OCI-LY3 (cell line): ENCODE measurements around the gene UBE2E2.

Source experiments
- H2AFZ ChIP-seq: fragments of 200-600, 300-600 bp; shearing (Covaris generic); 2 replicates; pipeline ENCODE4 v1.6.0; 2014; ENCODE audit warnings: antibody characterized with exemption, low read depth, low read length
- H3K27ac ChIP-seq: fragments of 200-600, 300-600 bp; sonication (generic); 2 replicates; pipeline ENCODE4 v1.5.1; 2014; ENCODE audit warnings: mild to moderate bottlenecking, low read length, moderate library complexity, mixed read lengths
- H3K27me3 ChIP-seq: fragments of 200-600, 300-600 bp; sonication (generic); 2 replicates; pipeline ENCODE4 v1.6.1; 2014; ENCODE audit warnings: low read depth, low read length, mixed read lengths
- H3K36me3 ChIP-seq: fragments of 200-600, 300-600 bp; sonication (generic); replicated peaks from 2 replicates; pipeline ENCODE3; 2014; ENCODE audit warnings: low read depth, low read length, mixed read lengths
- H3K4me1 ChIP-seq: fragments of 300-600, 200-600 bp; sonication (generic); 2 replicates; pipeline ENCODE4 v1.6.1; 2014; ENCODE audit warnings: low read length, mixed read lengths
- H3K4me2 ChIP-seq: fragments of 200-600, 300-600 bp; sonication (generic); 2 replicates; pipeline ENCODE4 v1.6.1; 2014; ENCODE audit warnings: low read length, mixed read lengths
- H3K4me3 ChIP-seq: fragments of 300-600, 200-600 bp; sonication (generic); 2 replicates; pipeline ENCODE4 v1.5.1; 2014; ENCODE audit warnings: antibody characterized with exemption, mild to moderate bottlenecking, low read length, moderate library complexity
- H3K79me2 ChIP-seq: fragments of 300-600, 200-600 bp; shearing (Covaris generic); 2 replicates; pipeline ENCODE4 v1.6.1; 2014; ENCODE audit warnings: mild to moderate bottlenecking, low read length, mixed read lengths
- H3K9ac ChIP-seq: fragments of 300-600, 200-600 bp; shearing (Covaris generic); 2 replicates; pipeline ENCODE4 v1.6.0; 2014; ENCODE audit warnings: mild to moderate bottlenecking, low read length, moderate library complexity
- H3K9me3 ChIP-seq: fragments of 200-600, 300-600 bp; shearing (Covaris generic); 2 replicates; pipeline ENCODE4 v1.6.1; 2014; ENCODE audit warnings: low read length, mixed read lengths; ENCODE audit not compliant: insufficient read depth
- H4K20me1 ChIP-seq: fragments of 200-600, 300-600 bp; sonication (generic); 2 replicates; pipeline ENCODE4 v1.6.1; 2016; ENCODE audit warnings: low read length, mixed read lengths; ENCODE audit not compliant: insufficient read depth
- CTCF ChIP-seq: fragments of 200-600, 300-600 bp; sonication (generic); IDR thresholded peaks from 2 replicates; pipeline ENCODE4 v1.5.1; 2014; ENCODE audit warnings: antibody characterized with exemption, low read length, low read depth
- EZH2phosphoT487 ChIP-seq: fragments of 200-600 bp; shearing (Covaris generic); IDR thresholded peaks from 2 replicates; pipeline ENCODE4 v1.6.1; 2018; ENCODE audit warnings: antibody characterized with exemption, mixed run types, low read depth

The UBE2E2 gene

GRCh38 chr3:23493889-23494288, 290.8 kb downstream of the UBE2E2 start:
- Histone ChIP-seq H2AFZ (no peak overlapping the region), H3K4me3 (no peak overlapping the region), H3K27ac (no peak overlapping the region), H3K36me3 (no peaks in the 10 kb centered on the region), H3K4me2 (no peak overlapping the region), H4K20me1 (peaks cover 3% of the 10 kb centered on the region; the same call in 1 of the 2 replicates), H3K27me3 (no peaks in the 10 kb centered on the region), H3K9ac (no peak overlapping the region), H3K4me1 (peaks cover 4% of the 10 kb centered on the region), H3K79me2 (0 out of 2 replicates have a peak, but pooled peaks cover 3% of the 10 kb centered on the region), H3K9me3 (no peaks in the 10 kb centered on the region)
- no peak for TF ChIP-seq CTCF
- no peak for TF ChIP-seq EZH2phosphoT487

- Histone ChIP-seq H4K20me1 (peaks cover 3% of the 10 kb centered on the region; the same call in 1 of the 2 replicates), H3K9me3 (no peaks in the 10 kb centered on the region), H3K36me3 (no peaks in the 10 kb centered on the region), H2AFZ (no peak overlapping the region), H3K27ac (no peak overlapping the region), H3K79me2 (0 out of 2 replicates have a peak, but pooled peaks cover 3% of the 10 kb centered on the region), H3K9ac (no peak overlapping the region), H3K4me1 (peaks cover 4% of the 10 kb centered on the region), H3K27me3 (no peaks in the 10 kb centered on the region), H3K4me2 (no peak overlapping the region), H3K4me3 (no peak overlapping the region)
- TF ChIP-seq EZH2phosphoT487 (no peak), CTCF (no peak)
Observed at GRCh38 chr3:23494967-23495366, 291.8 kb downstream of the UBE2E2 start.

GRCh38 chr3:23495507-23495906, 292.4 kb downstream of the UBE2E2 start:
- no peaks in the 10 kb centered on the region for H3K9me3 ChIP-seq
- peaks cover 4% of the 10 kb centered on the region for H3K4me1 ChIP-seq
- TF ChIP-seq EZH2phosphoT487 (no peak), CTCF (no peak)
- H3K27me3 ChIP-seq: no peaks in the 10 kb centered on the region
- H3K9ac ChIP-seq: no peak overlapping the region
- peaks cover 3% of the 10 kb centered on the region; the same call in 1 of the 2 replicates for H4K20me1 ChIP-seq
- 0 out of 2 replicates have a peak, but pooled peaks cover 3% of the 10 kb centered on the region for H3K79me2 ChIP-seq
- H3K4me3 ChIP-seq: no peak overlapping the region
- no peak overlapping the region for H3K4me2 ChIP-seq
- no peak overlapping the region for H3K27ac ChIP-seq
- H2AFZ ChIP-seq: no peak overlapping the region
- H3K36me3 ChIP-seq: no peaks in the 10 kb centered on the region

GRCh38 chr3:23496165-23496564, 293.0 kb downstream of the UBE2E2 start:
- Histone ChIP-seq H3K27me3 (no peaks in the 10 kb centered on the region), H3K27ac (no peak overlapping the region), H4K20me1 (peaks cover 3% of the 10 kb centered on the region; the same call in 1 of the 2 replicates), H3K79me2 (0 out of 2 replicates have a peak, but pooled peaks cover 3% of the 10 kb centered on the region), H3K9me3 (no peaks in the 10 kb centered on the region), H2AFZ (no peak overlapping the region), H3K4me2 (no peak overlapping the region), H3K4me1 (peaks cover 4% of the 10 kb centered on the region), H3K4me3 (no peak overlapping the region), H3K36me3 (no peaks in the 10 kb centered on the region), H3K9ac (no peak overlapping the region)
- TF ChIP-seq CTCF: no peak
- TF ChIP-seq EZH2phosphoT487: no peak
